NCI-H82 treated with DMSO at 0.1 percent for 48 hours (cell line): ENCODE results near the gene CA14.
A peak's percentile ranks its signal among the peaks of the same experiment; 100 is the strongest.
"Not testable (repeated sequence)": the region's sequence is repeated elsewhere in the genome, so short reads cannot be mapped to it uniquely, and the experiment has no call there.

Source experiments
- DNase-seq: peaks from one replicate; lab custom pipeline; 2025; ENCODE audit not compliant: unreplicated experiment; lab: John Stamatoyannopoulos, UW

Gene CA14

DNA sequence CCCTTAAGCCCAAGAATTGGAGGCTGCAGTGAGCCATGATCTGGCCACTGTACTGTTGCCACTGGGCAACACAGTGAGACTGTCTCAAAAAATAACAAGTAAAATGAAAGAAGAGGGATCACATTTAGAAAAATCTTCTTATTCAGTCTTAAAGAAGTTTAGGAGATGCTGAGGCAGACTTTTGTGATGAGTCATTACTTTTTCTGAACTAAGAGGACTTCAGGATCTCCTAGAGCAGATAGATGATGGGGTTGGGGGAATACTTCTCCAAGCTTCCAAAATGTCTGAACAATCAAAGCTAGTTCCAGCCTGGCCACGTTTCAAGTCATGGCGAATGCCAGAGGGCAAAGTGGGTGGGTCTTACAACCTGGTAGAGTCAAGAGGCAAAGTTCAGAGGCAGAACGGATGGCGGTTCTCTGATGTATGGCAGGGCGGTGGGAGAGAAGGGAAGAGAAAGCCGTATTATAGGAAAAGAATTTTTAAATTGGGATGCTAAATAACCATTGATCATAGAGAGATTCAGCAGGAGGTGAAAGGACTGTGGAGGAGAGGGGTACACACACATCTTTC, 22.6 kb downstream of the CA14 start:
- no peak for DNase-seq

DNA sequence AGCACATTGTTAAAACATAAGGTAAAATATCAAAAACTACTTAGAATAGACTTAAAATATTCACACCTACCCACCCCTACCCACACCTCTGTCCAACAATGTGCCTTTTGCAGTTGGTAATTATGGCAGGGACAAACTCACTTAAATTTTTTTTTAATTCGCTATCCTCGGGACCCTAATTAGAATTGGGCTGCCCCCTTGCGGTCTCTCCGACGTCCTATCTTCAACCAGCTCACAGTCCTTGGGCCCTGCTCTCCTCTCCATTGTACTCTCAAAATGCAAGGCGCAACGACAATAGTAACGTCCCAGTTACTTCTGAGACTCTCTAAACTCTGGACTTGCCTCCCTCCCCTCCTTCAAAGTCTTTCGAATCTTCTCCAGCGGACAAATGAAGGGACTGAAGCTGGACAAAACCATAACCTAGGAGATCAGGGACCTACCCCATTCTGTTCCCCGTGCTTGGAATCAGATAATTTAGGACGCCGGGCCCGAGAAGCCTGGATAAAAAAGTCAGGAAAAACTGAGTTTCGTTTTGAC, 23.7 kb downstream of the CA14 start:
- peak; percentile 69 for DNase-seq

DNA sequence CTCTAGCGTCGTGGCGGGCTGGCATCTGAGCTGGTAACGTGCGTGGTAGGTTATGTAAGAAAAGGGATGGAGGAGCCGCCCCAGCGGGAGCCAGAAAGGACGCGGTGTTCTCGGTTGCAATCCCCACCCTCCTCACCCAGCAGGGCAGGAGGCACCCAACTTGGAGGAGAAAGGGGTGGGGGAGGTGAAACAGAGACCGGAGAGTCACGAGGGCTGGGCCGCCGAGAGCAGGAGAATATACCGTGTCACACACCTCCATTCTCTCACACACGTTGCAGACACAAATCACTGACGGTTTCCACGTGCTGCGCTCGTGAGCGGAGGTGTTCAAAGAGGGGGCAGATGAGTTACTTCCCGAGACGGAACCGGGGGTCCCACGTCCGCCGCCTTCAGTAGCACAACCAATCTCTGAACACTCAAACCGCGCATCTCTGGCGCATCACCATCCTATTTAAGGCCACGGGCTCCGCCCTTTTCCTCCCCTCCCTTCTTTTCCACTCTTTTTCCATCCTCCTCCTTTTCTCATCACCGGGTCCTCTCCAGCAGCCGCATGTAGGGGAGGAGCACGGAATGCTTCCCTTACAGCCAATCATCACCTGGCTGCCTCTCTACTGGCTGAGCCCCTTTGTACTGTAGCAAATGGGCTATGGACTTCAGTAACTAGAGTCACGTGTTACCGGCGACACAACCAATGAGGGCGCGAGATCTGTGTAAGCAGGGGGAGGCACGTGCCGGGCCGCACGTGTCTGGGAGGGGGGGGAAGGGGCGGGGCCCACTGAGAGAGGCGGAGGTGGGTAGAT, 24.4 kb downstream of the CA14 start, which contains the start of gene CIART:
CIART (plus strand) TSS at position 797 of the 800 bp plus-strand sequence. CDS start 714 bp downstream, outside the sequence.
- DNase-seq: peak; percentile 77

DNA sequence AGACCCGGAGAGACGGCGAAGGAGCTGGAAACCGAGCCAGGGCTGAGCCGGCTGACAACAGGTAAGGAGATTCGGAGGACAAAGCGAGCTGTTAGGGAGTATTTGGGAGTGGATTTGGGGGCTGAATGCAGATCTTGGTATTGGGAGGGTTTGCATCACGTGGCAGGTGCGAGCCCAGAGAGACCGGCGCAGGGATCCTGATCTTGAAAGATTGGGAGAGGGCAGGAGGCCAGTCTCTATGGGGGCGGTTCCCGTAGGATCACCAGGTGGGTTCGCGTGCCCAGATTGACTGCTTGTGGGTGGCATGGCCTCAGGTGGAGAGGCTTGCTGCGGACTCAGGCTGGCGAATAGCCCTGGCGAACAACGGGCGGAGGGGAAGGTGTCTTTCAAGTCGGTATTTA, 25.0 kb downstream of the CA14 start:
- no peak for DNase-seq

DNA sequence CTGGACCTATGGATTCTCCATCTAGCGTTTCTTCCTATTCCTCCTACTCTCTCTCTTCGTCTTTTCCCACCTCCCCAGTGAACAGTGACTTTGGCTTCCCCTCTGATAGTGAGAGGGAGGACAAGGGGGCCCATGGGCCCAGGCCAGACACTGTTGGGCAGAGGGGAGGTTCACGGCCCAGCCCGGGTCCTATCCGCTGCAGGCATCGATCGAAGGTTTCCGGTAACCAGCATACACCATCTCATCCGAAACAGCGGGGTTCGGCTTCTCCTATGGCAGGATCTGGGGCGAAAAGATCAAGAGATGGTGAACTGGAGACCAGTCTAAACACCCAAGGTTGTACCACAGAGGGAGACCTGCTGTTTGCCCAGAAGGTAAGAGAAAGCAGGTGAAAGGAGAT, 25.7 kb downstream of the CA14 start:
- no peak for DNase-seq

DNA sequence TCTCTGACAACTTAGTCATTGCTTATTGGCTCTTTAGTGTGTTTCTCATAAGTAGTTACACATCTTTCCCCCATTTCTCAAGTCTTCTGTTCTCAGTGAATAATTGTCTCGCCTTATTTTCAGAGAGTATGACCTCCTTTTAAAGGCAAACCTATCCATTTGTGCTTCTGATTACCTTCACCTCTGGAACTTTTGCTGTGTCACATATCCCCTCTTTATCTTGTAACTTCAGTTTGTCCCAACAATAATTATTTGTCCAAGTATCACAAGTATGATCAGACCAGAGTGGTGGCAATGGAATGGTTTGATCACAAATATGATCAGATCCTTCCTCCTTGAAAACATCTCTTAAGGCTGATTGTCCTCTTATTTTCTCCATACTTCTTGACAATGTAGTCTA, 30.8 kb downstream of the CA14 start:
- DNase-seq: no peak

DNA sequence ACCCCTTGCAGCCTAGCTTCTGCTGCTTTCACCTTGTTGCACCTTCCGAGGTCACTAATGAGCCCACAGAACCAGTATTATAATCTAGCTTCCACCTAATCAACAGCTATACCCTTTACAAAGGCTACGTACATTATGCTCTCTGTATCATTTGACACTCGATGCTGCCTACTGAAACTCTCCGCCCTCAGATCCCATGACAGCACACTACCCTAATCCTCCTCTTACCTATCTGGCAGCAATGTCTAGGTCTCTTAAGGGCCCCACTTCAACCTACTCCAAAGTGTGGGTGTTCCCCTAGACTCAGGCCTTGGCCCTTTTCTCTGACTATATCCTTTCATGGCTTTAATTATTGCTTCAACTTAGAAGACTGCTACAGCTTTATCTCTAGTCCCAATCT, 31.2 kb downstream of the CA14 start:
- DNase-seq: no peak

DNA sequence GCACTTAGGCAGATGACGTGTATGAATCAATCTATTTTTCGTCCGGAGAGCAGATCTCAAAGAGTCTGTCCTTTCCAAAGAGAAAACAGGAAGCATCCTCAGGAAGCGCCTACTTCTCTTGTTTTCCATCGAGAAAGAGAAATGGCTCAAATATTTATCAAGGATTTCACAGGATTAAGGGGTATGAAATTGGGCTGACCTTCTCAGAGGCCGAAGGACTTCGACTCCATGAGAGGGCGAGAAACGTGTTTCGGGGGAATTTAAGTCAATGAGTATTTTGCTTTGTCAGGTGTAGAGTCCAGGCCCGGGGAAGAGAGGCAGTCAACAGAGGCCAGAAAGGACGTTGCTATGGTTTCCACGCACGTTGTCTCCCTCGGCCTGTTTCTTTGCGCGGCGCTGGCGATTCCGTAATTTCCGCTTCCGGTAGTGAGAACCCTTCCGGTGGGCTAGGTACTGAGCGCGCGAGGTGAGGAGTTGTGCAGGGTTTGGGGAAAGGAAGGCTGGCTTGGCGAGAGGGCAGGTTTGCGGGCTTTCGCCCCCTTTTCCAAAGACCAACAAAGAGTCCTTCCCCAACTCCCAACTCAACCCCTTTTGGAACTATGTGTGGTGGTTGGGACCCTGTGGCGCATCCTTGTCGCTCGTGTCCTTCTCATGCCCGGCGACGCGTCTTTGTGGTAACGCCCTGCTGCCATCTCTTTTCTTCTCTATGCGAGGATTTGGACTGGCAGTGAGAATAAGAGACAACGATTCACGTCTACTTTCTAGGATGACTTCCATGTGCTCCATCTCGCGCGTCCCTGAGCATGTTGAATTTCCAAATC, 36.1 kb downstream of the CA14 start, which contains the start of gene MRPS21:
MRPS21 (plus strand) TSS at position 429 of the 821 bp plus-strand sequence. CDS start 506 bp downstream, outside the sequence.
- DNase-seq: peak; percentile 82

DNA sequence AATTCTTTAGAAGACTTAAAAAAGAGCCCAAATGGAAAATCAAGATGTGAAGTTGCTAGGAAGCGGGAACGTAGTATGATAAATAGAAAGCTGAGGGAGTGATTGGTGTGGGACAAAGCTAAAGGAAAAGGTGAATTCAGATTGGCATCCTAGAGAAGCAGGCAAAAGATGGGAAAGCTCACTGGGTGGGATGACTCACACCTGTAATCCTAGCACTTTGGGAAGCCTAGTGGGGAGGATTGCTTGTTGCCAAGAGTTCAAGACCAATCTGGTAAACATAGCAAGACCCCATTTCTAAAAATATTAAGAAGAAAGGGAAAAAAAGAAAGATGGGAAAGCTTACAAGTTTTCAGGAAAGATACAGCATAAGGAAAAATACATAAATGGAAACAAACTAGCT, 37.9 kb downstream of the CA14 start:
- no peak for DNase-seq

DNA sequence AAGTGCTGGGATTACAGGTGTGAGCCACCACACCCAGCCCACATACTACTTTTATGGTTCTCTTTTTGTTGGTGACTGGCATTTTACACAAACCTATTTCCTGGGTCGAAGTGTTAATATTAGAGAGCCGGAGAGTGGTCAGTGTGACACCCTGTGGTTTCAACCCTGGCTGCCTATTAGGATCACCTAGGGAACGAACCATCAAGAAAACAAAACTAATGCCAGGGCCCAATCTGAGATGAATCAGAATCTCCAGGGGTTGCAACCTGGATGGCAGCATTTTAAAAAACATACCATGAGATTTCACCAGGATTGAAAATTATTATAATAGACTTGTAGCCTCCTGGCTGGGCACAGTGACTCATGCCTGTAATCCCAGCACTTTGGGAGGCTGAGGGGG, 42.1 kb downstream of the CA14 start:
- no peak for DNase-seq

DNA sequence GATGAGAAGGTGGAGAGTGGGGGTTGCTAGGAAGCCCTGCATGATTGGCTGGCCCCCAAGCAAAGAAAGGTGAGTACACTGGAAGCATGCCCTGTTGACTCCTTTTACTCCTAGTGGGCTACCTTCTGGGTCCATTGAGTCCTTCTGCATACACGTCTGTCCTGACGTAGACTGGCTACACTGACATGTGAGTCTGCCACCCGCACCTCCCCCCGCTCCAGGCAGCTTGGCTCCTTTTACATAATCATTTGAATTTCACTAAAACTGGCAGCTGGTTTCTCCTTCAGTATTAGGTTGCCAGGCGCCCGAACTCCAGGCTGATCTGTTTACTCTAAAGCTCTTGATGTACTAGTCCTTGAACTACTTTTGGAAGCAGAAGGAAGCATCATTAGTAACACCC, 44.8 kb downstream of the CA14 start:
- DNase-seq: no peak

DNA sequence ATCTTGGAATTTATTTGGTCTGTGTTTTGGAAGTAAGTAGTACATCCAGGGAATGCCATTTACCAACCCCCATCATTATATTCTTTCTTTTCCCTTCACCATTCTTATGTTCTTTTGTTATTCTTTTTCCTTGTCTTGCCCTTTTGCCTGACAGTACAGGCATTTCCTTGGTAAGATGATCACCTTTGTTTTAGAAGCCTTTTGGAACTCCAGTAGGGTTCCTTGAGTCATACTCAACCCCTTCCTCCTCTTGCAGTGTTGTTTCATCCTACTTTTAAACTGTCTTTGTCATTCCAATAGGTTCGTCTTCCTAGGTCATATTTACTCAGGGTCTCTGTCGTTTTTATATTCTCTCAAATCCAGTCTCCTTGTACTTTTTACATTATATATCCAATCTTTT, 45.3 kb downstream of the CA14 start:
- no peak for DNase-seq

DNA sequence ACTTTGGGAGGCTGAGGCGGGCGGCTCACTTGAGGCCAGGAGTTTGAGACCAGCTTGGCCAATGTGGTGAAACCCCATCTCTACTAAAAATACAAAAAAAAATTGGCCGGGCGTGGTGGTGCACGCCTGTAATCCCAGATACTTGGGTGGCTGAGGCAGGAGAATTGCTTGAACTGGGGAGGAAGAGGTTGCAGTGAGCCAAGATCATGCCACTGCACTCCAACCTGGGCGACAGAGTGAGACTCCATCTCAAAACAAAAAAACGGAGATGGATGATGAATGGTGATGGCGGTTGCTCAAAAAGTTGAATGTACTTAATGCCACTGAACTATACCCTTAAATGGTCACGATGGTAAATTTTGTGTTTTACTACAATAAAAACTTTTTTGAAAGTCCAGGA, 51.0 kb downstream of the CA14 start:
- not testable (repeated sequence) for DNase-seq

DNA sequence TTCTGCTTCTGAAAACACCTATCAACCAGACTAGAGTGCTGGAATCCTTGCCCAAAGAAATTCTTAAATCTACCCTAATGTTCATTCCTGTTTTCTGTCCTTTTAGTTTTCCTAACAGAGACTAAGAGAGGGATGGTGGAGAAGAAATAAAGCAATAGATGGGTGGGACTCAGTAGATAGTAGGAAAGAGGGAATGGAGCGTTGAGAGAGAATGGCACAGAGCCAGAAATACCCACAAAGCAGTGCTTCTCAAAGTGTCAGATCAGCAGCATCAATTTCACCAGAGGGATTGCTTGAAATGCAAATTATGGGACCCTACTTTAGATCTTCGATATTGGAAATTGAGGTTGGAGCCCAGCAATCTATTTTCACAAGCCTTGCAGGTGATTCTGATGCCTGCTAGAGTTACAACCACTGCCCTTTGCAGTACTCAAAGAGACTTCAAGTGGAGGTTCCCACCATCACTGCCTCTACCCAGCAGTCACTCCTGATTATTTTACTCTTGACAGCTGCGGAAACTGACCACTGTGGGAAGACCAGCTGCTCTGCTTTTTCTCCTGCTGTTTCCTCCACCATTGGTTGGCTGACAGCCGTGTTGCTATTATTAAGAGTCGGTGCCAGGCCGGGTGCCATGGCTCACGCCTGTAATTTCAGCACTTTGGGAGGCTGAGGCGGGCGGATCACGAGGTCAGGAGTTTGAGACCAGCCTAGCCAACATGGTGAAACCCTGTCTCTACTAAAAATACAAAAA, 52.4 kb downstream of the CA14 start:
- no peak for DNase-seq

DNA sequence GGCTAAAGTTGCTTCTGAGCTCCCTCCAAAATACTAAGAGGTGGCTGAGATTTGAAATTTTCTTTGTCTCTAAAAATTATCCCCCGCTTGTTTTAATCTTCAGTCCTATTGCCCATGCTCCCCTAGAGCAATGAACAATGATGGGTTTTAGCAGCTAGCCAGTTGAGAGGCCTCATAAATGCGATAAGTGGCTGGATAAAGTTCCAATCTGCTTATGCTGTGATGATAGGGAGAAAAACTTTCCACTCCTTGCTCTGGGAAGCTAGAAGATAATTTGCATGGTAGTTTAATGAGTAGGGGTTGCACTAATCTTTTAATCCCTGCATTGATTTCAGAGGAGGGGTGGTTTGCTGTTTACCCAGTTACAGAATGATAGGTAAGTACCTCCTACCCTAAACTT, 54.2 kb downstream of the CA14 start:
- peak; percentile 98 for DNase-seq
